HPDE6-E6E7 (cell line): ENCODE data around the gene CMSS1.

Source experiments
- DNase-seq: peaks from one replicate; pipeline ENCODE4 v3.0.0; 2011; ENCODE audit warnings: missing footprints; ENCODE audit errors: extremely low spot score

Gene CMSS1

DNA sequence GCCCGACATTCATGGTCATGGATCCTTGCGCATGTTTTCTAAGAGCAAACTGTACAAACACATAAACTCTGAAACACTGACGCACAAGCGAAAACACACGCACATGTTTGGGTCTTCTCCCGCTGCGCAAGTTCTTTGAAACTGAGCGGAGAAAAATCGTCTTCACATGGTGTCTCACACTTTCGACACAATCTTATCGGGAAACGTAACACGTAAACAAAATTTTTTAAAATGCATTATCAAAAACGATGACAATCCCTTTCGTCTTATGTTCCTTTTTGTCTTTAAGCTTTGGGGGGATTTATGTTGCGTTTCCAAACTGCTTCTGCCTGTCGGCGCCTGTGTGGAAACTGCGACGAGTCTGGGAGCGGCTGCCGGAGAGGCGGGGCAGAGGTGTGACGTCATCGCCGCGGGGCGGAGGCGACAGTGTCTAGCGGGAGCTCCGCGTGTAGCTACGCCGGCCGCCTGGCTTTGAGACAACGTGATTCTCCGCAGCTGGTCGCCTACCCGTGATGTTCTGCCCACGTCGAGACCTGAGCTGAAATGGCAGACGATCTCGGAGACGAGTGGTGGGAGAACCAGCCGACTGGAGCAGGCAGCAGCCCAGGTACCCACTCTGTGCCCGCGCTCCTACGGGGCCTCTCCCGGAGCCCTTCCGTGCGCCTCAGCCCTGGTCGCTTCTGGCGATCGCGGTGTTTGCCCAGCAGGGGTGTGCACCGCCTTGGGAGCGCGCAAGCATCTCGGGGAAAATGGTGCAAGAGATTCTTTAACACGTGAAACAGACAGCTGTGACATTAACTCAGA, at the start of gene CMSS1:
Gene CMSS1 (plus strand): TSS at position 426 of the 804 bp plus-strand sequence.
- DNase-seq: peak; percentile 91

- DNase-seq: no peak
Observed at GRCh38 chr3:99768126-99768525, 49.5 kb upstream of the CMSS1 start.

DNA sequence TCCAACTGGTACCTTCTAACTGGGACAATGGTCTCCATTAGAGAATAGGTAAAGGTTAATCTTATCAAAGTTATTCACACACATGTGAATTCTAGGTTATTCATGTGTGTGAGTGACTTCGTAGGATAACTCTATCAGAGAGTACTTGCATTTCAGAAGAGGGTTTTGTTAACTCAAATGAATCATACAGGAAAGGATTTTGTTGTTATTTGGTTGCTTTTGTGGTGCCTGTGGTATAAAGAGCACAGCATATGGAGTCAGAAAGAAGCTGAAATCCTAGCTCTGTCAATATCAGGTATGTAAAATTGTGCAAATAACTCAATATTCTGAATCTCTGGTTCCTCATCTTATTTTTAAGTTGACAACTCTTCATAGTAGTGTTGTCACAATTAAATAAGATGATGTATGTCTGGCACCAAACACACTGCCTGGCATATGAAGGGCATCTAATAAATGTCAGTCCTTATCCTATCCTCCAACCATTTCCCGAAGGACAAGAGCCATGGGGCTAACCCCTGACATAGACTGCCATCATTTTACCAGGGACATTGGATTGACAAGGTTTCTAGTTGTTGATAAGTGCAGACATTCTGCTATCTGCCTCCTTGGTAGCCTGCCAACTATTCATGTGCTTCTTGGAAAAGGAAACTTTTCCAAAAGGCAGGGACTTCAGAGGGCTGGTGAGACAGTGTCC, 48.7 kb upstream of the CMSS1 start:
- no peak for DNase-seq

DNA sequence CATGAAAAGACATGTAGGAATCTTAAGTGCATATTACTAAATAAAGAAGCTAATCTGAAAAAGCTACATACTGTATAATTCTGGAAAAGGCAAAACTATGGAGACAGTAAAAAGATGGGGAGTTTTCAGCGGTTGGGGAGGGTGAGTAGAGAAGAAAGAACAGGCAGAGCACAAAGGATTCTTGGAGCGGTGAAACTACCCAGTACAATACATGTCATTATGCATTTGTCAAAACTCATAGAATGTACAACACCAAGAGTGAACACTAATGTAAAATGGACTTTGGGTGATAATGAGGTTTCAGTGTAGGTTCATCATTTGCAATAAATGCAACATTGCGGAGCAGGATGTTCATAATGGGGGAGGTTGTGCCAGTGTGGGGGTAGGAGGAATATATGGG, 45.5 kb upstream of the CMSS1 start:
- no peak for DNase-seq

DNA sequence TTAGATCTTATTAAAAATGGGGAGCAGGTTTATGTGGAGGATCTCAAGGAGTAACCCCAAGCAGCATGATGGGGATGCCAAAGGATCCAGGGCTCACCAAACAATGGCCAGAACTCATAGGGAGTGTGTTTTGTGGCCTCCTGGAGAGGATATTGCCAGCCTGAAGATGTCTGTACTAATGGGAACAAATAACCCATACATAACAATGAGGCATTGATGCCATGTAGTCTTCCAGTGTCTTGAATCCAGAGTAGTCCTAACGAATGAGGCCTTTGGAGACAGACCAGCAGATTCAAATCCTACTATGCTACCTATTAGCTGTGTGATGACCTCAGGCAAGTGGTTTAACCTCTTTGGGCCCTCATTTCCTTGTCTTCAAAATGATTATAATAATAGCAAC, 45.0 kb upstream of the CMSS1 start:
- no peak for DNase-seq

GRCh38 chr3:99774467-99774866, 43.2 kb upstream of the CMSS1 start:
- peak; percentile 46 for DNase-seq

DNA sequence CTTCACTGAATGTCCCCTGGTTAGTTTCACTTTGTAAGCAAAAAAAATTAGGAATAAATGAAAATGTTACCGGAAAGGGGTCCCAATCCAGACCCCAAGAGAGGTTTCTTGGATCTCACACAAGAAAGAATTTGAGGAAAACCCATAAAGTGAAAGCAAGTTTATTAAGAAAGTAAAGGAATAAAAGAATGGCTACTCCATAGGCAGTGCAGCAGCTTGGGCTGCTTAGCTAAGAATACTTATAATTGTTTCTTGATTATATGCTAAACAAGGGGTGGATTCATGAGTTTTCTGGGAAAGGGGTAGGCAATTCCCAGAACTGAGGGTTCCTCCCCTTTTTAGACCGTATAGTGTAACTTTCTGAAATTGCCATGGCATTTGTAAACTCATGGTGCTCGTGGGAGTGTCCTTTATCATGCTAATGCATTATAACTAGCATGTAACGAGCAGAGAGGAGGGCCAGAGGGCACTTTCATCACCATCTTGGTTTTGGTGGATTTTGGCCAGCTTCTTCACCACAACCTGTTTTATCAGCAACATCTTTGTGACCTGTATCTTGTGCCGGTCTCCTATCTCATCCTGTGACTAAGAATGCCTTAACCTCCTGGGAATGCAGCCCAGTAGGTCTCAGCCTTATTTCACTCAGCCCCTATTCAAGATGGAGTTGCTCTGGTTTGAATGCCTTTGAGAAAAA, 41.0 kb upstream of the CMSS1 start:
- no peak for DNase-seq

DNA sequence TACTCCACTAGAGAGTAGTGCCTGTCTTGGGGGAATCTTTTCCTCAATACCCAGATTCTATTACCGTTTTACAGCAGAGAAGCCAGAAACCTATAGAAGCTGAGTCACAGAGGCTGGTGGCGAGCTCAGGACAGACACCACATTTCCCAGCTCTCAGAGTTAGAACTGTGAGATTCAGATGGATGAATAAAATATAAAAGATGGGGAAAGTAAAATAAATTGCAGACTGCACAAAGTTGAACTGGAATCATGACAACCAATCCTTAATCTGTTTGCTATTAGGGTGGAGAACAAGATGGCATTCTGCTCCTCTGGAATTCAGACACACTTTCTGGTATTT, 40.5 kb upstream of the CMSS1 start:
- no peak for DNase-seq

DNA sequence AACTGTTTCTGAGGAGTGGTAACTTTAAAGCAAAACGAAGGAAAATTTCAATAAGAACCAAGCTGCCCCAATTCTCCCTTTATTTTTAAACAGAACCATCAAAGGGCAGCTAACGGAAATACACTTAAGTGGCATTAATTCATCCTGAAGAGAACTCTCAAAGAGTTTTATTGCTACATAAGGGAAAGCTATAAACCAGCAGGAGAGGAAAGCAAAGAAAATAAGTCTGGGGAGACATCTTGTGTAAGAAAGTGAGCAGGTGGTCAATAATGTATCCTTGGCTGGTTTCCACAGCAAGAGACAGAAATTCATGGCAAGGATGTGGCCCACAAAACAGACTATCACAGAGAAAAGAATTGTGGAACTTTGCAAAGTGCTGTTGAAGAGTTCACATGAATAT, 40.0 kb upstream of the CMSS1 start:
- no peak for DNase-seq

- no peak for DNase-seq
Observed at GRCh38 chr3:99780749-99781148, 36.9 kb upstream of the CMSS1 start.

DNA sequence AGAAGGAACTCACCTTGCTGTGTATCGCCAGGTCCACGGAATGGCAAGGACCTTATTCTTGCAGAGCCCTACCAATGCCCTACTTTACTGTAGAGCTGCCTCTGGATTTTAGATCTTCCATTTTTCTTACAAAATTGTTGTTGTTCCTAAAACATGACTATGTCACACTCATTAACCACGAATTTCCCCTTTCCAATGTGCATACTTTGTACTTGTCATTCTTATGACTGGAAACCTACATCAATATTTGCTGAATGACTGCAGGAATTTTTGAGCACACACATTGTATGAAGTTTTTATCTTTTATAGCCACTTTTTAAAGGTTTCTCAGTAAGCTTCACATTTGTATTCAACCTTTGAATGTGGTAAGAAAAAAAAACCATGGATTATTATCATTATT, 35.9 kb upstream of the CMSS1 start:
- DNase-seq: no peak

- DNase-seq: no peak
Observed at GRCh38 chr3:99783011-99783573, 34.6 kb upstream of the CMSS1 start.

GRCh38 chr3:99789011-99789721, 28.5 kb upstream of the CMSS1 start:
- DNase-seq: peak; percentile 39

DNA sequence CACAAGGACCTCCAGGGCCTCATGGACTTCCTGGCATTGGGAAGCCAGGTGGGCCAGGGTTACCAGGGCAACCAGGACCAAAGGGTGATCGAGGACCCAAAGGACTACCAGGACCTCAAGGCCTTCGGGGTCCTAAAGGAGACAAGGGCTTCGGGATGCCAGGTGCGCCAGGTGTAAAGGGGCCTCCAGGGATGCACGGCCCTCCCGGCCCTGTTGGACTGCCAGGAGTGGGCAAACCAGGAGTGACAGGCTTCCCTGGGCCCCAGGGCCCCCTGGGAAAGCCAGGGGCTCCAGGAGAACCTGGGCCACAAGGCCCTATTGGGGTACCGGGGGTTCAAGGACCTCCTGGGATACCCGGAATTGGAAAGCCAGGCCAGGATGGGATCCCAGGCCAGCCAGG, 23.2 kb upstream of the CMSS1 start:
- DNase-seq: no peak

- DNase-seq: no peak
Observed at GRCh38 chr3:99795573-99795972, 22.1 kb upstream of the CMSS1 start.

GRCh38 chr3:99799422-99799821, 18.2 kb upstream of the CMSS1 start:
- DNase-seq: no peak

- no peak for DNase-seq
Observed at GRCh38 chr3:99803297-99803696, 14.4 kb upstream of the CMSS1 start.

DNA sequence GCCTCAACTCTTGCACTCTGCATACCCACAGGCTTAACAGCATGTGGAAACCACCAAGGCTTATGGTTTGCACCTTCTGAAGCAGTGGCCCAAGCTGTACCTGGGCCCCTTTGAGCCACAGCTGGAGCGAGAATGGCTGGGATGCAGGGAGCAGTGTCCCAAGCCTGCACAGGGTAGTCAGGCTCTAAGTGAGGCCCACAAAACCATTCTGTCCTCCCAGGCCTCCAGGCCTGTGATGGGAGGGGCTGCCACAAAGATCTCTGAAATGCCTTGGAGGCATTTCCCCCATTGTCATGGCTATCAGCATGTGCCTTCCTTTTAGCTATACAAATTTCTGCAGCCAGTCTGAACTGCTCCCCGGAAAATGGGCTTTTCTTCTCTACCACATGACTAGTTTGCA, 12.5 kb upstream of the CMSS1 start:
- DNase-seq: no peak

DNA sequence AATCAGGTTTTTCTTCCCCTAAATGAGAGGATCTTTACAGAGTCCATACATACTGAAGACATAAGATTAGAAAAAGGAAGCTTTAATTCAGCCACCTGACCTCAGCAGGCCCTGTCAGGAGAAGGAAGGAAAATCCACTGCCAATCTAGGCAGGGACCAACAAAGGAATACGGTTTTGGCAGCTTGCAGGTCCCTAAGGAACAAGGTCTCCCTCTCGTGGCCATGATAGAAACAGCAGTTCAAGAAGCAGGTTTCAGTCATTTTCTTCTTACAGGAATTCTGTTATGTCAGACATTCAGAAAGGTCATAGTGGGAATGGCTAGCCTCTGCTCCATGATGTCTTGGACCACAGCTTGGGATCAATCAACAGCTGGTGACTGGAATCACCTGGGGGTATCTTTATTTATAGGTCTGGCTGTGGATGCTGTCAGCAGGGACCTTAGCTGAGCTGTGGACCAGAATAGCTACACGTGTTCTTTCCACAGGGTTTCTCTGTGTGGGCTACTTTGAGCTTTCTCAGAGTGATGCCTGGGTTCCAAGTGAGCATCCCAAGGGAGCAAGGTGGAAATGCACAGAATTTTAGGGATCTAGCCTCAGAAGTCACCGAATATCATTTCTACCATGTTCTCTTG, 9.4 kb upstream of the CMSS1 start:
- peak; percentile 45 for DNase-seq

DNA sequence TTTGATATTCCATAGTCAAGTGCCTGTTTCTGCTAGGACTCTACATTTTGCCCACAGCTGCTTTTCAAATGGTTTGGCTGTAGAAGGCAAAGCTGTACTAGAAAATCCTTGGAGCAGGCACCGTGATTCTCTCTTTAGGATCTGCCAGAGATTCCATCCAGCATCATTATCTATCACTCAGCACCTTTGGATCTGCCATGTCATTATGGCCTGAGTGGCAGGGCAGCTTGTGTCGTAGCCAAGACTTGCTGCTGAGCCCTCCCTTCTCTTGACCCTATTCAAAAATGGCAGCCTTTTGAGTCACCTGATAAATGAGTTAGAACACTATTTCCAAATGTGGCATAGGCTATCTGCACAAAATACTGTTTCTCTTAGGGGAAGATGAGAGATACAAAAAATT, 8.1 kb upstream of the CMSS1 start:
- DNase-seq: no peak

- no peak for DNase-seq
Observed at GRCh38 chr3:99810403-99810802, 7.3 kb upstream of the CMSS1 start.
